IPS DF 6.9 (cell line): ENCODE measurements around the gene SUCLA2.

ENCODE experiments used
- DNase-seq: peaks from one replicate; pipeline ENCODE4 v3.0.0-alpha.2; 2013; ENCODE audit warnings: low read depth, low spot score
- H3K27ac ChIP-seq: one replicate; pipeline ENCODE4 v1.5.1; 2013; ENCODE audit warnings: low read length, control low read depth
- H3K27me3 ChIP-seq: 2 replicates; pipeline ENCODE4 v1.6.1; 2013; ENCODE audit warnings: mild to moderate bottlenecking, low read length; ENCODE audit not compliant: control insufficient read depth, insufficient read depth
- H3K36me3 ChIP-seq: 2 replicates; pipeline ENCODE4 v1.6.1; 2013; ENCODE audit warnings: low read length; ENCODE audit not compliant: control insufficient read depth, insufficient read depth
- H3K4me1 ChIP-seq: 2 replicates; pipeline ENCODE4 v1.6.1; 2013; ENCODE audit warnings: low read length; ENCODE audit not compliant: control insufficient read depth, insufficient read depth
- H3K4me3 ChIP-seq: 2 replicates; pipeline ENCODE4 v1.5.1; 2013; ENCODE audit warnings: mild to moderate bottlenecking, low read length
- H3K9me3 ChIP-seq: 2 replicates; pipeline ENCODE4 v1.6.1; 2013; ENCODE audit warnings: low read length, inconsistent platforms; ENCODE audit not compliant: control insufficient read depth, insufficient read depth
- WGBS: extraction: QIAGEN DNeasy Blood & Tissue Kit; methylation state at CpG from one replicate; pipeline ENCODE4 v1.1.7; 2013; ENCODE audit warnings: mixed read lengths, missing lambda C conversion rate; ENCODE audit not compliant: insufficient read length, insufficient coverage; 5-methylcytosine and 5-hydroxymethylcytosine counted together

Gene SUCLA2

DNA sequence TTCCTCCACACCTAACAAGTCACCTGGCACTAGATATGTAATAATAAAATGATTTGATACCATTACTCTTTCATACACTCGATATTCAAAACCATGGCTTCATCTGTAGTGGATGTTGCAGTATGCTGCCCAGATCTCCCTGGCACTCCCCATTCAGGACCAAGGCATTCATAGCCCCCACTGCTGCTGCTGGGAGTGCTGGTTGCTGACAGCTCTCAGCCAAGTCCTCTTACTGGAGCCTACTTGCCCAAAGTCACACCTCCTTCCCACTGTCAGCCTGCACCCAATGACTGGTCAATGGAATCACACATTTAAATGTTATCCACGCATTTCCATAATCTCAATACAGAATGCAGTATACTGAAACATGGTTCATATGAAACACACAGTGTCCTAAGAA lies 3.7 kb downstream of the SUCLA2 start:
- Histone ChIP-seq H3K27me3 (no peaks in the 10 kb centered on the region), H3K27ac (no peak overlapping the region), H3K9me3 (no peaks in the 10 kb centered on the region), H3K4me1 (peaks cover 1% of the 10 kb centered on the region), H3K36me3 (no peaks in the 10 kb centered on the region; the same call in 1 of the 2 replicates), H3K4me3 (no peak overlapping the region)
- no peak for DNase-seq
- WGBS = no CpG with 5 or more reads among the region's 2 CpGs

DNA sequence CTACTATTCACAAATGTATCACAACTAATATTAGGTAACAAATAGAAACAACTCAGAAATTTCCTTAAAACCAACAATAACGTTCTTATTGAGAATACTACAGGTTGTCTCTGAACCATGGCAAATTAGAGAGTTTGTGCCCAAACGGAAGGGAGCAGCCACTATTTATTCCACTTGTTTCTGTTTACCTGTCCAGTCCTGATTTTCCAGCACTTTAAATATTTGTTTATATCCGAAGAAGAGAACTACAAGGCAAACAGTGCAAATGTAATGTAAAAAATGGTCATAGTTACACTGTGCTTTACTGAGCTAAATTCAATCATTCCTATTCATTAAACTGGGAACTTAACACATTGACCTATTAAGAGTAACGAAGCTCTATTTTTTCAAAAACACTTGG lies 9.2 kb downstream of the SUCLA2 start:
- Histone ChIP-seq H3K36me3 (no peaks in the 10 kb centered on the region; the same call in 1 of the 2 replicates), H3K4me1 (no peaks in the 10 kb centered on the region), H3K9me3 (no peaks in the 10 kb centered on the region), H3K27ac (no peak overlapping the region), H3K27me3 (no peaks in the 10 kb centered on the region), H3K4me3 (no peak overlapping the region)
- no CpG with 5 or more reads among the region's 4 CpGs for WGBS
- no peak for DNase-seq

DNA sequence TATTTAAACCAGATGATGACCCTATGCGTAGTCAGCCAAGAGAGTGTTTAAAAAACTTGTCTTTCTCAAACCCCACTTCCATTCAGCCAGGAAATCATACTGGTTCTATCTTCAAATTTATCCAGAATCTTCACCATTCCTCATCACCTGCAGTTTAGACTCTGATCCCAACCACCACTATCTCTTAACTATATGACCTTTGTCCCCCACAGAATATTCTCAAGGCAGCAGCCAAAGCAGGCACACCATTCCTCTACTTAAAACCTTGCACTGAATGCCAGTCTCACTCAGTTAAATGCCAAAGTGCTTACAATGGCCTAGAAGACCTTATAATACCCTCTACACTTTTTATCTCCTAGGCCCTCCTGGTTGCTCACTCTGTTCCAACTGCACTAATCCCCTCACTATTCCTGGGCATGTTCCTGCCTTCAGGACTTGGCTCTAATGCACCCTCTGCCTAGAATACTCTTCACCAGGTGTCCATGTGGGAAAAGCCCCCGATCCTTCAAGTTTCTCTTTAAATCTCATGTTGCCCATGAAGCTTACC lies 10.1 kb downstream of the SUCLA2 start:
- Histone ChIP-seq H3K27me3 (no peaks in the 10 kb centered on the region), H3K4me3 (no peak overlapping the region), H3K9me3 (no peaks in the 10 kb centered on the region), H3K27ac (no peak overlapping the region), H3K36me3 (no peaks in the 10 kb centered on the region; the same call in 1 of the 2 replicates), H3K4me1 (no peaks in the 10 kb centered on the region)
- no peak for DNase-seq
- no CpG with 5 or more reads among the region's 2 CpGs for WGBS

DNA sequence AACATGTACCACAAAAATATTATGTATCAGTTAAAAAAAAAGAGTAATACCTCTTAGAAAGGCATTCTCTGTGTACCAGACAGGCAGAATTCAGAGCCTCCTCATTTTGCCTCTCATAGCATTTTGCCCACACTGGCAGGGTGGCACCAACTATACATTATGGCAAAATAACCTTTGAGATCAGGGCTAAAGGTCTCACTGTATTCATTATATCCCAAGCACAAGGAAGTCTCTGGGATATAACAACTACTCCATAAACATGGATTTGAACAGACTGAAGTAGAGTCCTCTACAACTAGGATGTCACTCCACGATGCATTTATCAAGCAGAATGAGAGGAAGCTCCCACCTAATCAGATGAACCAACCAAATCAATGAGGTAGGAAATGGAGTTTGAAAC lies 10.6 kb downstream of the SUCLA2 start:
- no peak for DNase-seq
- H3K27ac ChIP-seq = no peak overlapping the region
- no peaks in the 10 kb centered on the region for H3K27me3 ChIP-seq
- H3K4me3 ChIP-seq = no peak overlapping the region
- no peaks in the 10 kb centered on the region; the same call in 1 of the 2 replicates for H3K36me3 ChIP-seq
- H3K4me1 ChIP-seq = no peaks in the 10 kb centered on the region
- no CpG with 5 or more reads among the region's 1 CpG for WGBS
- no peaks in the 10 kb centered on the region for H3K9me3 ChIP-seq

DNA sequence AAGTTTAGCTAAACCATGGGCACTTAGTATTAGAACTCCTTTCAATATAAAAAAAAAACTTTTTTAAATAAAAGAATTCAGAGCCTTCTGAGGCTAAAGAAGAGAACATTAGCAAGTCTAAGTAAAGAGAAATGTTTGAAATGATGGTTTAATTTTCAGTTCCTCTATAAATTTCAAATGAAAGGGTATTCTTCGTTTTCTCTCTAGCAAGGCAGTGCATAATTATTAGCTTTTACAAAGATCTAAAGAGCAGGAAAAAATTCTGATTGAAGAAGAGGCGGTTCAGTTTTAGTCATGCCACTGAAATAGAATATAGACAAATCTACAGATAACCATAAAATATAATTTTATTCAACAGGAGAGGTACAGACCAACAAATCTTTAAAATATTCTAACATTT lies 18.0 kb downstream of the SUCLA2 start:
- no CpG with 5 or more reads among the region's 2 CpGs for WGBS

DNA sequence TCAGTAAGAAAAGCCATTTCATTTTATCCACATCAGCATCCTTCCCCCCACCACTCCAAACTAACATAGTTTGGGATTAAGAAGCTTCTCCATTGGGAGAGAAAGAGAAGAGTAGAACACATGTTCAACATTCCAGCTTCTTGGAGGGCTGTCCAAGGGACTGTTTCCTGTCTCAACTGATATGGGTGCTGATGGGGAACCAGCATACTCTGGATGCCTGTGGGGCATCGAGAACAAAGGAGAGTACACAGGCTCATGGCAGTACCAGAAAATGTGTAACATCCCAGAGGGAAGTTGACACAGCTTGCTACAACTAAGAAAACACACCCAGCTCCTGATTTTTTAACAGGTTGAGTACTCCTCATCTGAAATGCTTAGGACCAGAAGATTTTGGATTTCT lies 24.7 kb downstream of the SUCLA2 start:
- Histone ChIP-seq H3K27me3 (no peaks in the 10 kb centered on the region), H3K27ac (no peak overlapping the region), H3K9me3 (no peaks in the 10 kb centered on the region), H3K36me3 (0 out of 2 replicates have a peak, but pooled peaks cover 3% of the 10 kb centered on the region), H3K4me1 (no peaks in the 10 kb centered on the region), H3K4me3 (no peak overlapping the region)
- no CpG with 5 or more reads among the region's 1 CpG for WGBS
- no peak for DNase-seq

More for the DNA sequence above, 18.0 kb downstream of the SUCLA2 start:
- H3K4me3 ChIP-seq = no peak overlapping the region
- no peak for DNase-seq
- H3K36me3 ChIP-seq = no peaks in the 10 kb centered on the region; the same call in 1 of the 2 replicates
- no peak overlapping the region for H3K27ac ChIP-seq
- no peaks in the 10 kb centered on the region for H3K9me3 ChIP-seq
- H3K27me3 ChIP-seq = no peaks in the 10 kb centered on the region
- H3K4me1 ChIP-seq = no peaks in the 10 kb centered on the region

DNA sequence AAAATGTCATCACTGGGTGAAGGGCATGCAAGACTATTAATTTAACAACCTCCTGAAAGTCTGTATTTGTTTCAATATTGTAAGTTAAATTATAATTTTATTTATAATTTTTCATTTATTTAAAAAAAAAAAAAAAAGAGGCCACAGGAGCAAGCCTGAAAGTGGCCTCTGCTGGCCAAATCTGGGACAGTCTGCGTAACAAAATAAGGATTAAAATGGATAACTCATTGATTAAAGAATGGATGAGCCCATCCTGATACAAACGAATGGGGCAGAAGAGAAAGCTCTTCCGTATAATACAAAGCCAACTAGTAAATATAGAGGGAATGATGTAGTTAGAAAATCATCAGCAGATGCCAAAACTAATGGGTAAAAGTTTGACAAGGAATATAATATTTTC lies 36.2 kb downstream of the SUCLA2 start:
- Histone ChIP-seq H3K27ac (no peak overlapping the region), H3K4me3 (no peak overlapping the region), H3K27me3 (no peaks in the 10 kb centered on the region), H3K4me1 (no peaks in the 10 kb centered on the region), H3K36me3 (peaks cover 5% of the 10 kb centered on the region; the same call in 1 of the 2 replicates), H3K9me3 (peaks cover under 1% of the 10 kb centered on the region; the same call in 1 of the 2 replicates)
- no CpG with 5 or more reads among the region's 3 CpGs for WGBS
- no peak for DNase-seq

DNA sequence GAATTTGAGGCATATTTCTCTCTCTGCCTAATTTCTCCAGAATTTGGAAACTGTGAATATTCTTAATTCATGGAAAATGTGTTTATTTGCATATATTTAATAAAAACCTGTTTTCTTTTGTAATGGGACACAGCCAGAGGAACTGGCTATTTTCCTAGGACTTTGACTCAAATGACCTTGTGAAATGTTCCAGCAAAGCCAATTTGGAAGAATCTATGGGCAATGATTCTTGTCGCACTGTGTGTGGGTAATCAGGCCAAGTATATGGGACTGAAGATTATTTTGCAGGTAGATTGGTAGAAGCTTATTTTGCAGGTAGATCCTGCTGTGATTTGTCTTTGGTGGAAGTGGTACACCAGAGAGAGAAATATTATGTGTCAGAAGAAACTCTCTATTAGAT lies 38.8 kb downstream of the SUCLA2 start:
- no peak overlapping the region for H3K4me3 ChIP-seq
- no peak for DNase-seq
- H3K4me1 ChIP-seq = no peaks in the 10 kb centered on the region
- H3K9me3 ChIP-seq = peaks cover 6% of the 10 kb centered on the region
- H3K36me3 ChIP-seq = peaks cover 10% of the 10 kb centered on the region; the same call in 1 of the 2 replicates
- H3K27me3 ChIP-seq = no peaks in the 10 kb centered on the region
- no peak overlapping the region for H3K27ac ChIP-seq
- WGBS = no CpG with 5 or more reads among the region's 1 CpG

DNA sequence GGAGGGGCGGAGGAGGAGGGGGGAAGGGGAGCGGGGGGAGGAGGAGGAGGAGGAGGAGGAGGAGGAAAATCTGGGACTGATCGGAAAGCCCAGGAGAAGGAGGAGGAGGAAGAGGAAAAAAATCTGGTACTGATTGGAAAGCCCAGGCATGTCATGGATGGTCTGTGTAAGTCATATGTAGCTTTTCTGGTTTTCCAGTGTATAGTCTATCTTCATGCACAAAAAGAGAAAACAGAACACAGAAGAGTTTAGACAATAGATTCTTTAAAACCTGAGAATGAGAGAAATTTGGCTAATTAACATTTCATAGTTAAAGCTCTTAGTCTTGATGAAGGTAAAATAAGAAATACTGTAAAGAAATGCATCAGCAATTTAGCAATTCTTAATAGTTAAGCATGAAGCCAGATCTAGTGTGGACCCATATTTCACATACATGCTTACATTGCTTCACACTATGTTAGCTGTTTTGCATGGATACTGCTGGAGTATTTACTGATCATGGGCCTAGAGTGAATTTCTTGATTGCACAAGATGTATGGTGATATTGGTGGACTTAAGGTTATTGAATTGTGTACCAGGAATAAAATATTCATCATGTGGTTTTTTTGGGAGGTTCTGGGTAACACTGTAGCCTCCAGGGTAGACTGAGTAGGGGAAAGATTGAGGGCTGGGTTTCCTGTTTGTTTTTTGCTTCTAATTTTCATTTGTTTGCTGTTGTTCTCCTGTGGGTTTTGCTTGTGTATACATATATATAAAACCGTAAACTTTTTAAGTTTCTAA lies 41.4 kb downstream of the SUCLA2 start:
- H3K4me1 ChIP-seq = no peaks in the 10 kb centered on the region
- peaks cover 9% of the 10 kb centered on the region for H3K9me3 ChIP-seq
- no CpG with 5 or more reads among the region's 4 CpGs for WGBS
- DNase-seq = no peak
- no peak overlapping the region for H3K27ac ChIP-seq
- no peaks in the 10 kb centered on the region for H3K27me3 ChIP-seq
- H3K36me3 ChIP-seq = peaks cover 11% of the 10 kb centered on the region; the same call in 1 of the 2 replicates
- no peak overlapping the region for H3K4me3 ChIP-seq

DNA sequence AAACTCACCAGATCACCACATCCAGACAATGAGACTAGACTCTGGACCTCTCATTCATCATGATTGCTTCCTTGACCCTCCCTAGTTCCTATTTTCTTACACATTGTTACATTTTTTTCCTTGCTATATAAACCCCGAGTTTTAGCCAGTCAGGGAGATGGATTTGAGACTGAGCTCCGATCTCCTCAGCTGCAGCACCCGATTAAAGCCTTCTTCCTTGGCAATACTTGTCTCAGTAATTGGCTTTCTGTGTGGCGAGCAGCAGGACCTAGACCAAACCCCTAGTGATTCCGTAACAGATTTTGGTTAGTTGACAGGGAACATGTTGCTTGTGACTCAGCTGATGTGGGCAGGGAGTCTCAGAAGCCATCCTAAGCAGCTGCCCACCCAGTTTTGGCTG lies 44.0 kb downstream of the SUCLA2 start:
- DNase-seq = no peak
- H3K4me1 ChIP-seq = no peaks in the 10 kb centered on the region
- H3K27me3 ChIP-seq = no peaks in the 10 kb centered on the region
- no peak overlapping the region for H3K27ac ChIP-seq
- peaks cover 9% of the 10 kb centered on the region for H3K9me3 ChIP-seq
- H3K4me3 ChIP-seq = no peak overlapping the region
- no CpG with 5 or more reads among the region's 5 CpGs for WGBS
- H3K36me3 ChIP-seq = peaks cover 7% of the 10 kb centered on the region; the same call in 1 of the 2 replicates
